Trophoblast cell (in vitro differentiated cells and primary cell): ENCODE data around the gene NEB.

Experiments used
- DNase-seq, 2 donors: peaks; one replicate each; pipeline ENCODE4 v3.0.0-alpha.2; 2016
- H2AFZ ChIP-seq: 2 replicates; pipeline ENCODE4 v1.6.1; 2013; ENCODE audit warnings: low read length, moderate library complexity, mild to moderate bottlenecking; ENCODE audit not compliant: insufficient read depth, poor library complexity
- H2AK5ac ChIP-seq: 2 replicates; pipeline ENCODE4 v1.6.1; 2013; ENCODE audit warnings: mild to moderate bottlenecking, low read length
- H2BK120ac ChIP-seq: 2 replicates; pipeline ENCODE4 v1.6.1; 2013; ENCODE audit warnings: low read length, mild to moderate bottlenecking, moderate library complexity; ENCODE audit not compliant: insufficient read depth, poor library complexity
- H2BK12ac ChIP-seq: 2 replicates; pipeline ENCODE4 v1.6.1; 2013; ENCODE audit warnings: mild to moderate bottlenecking, low read length, moderate library complexity
- H2BK5ac ChIP-seq: 2 replicates; pipeline ENCODE4 v1.6.1; 2013; ENCODE audit warnings: low read length, low read depth, moderate library complexity, mild to moderate bottlenecking; ENCODE audit not compliant: poor library complexity
- H3K14ac ChIP-seq: 2 replicates; pipeline ENCODE4 v1.6.1; 2013; ENCODE audit warnings: mild to moderate bottlenecking, low read length
- H3K18ac ChIP-seq: 2 replicates; pipeline ENCODE4 v1.6.1; 2013; ENCODE audit warnings: mild to moderate bottlenecking, low read length
- H3K23ac ChIP-seq: 2 replicates; pipeline ENCODE4 v1.6.1; 2013; ENCODE audit warnings: low read length
- H3K27ac ChIP-seq: 2 replicates; pipeline ENCODE4 v1.5.1; 2013; ENCODE audit warnings: low read depth, mild to moderate bottlenecking, inconsistent platforms, low read length, moderate library complexity
- H3K27me3 ChIP-seq: 2 replicates; pipeline ENCODE4 v1.6.1; 2013; ENCODE audit warnings: inconsistent platforms, mild to moderate bottlenecking, low read length, moderate library complexity; ENCODE audit not compliant: insufficient read depth
- H3K36me3 ChIP-seq, 2 experiments: 1 replicate in 1 of 2; 2 replicates in 1 of 2; pipeline ENCODE4 v1.6.1; 2013; ENCODE audit warnings: low read length in 2 of 2, mild to moderate bottlenecking in 2 of 2, moderate library complexity in 1 of 2; ENCODE audit not compliant: insufficient read depth in 2 of 2, control insufficient read depth in 1 of 2
- H3K4ac ChIP-seq: 2 replicates; pipeline ENCODE4 v1.6.1; 2013; ENCODE audit warnings: low read depth, mild to moderate bottlenecking, low read length, moderate library complexity
- H3K4me1 ChIP-seq, 2 experiments: 1 replicate in 1 of 2; 2 replicates in 1 of 2; pipeline ENCODE4 v1.6.1; 2013; ENCODE audit warnings: low read length in 2 of 2, mild to moderate bottlenecking in 2 of 2, moderate library complexity in 1 of 2; ENCODE audit not compliant: insufficient read depth in 2 of 2, control insufficient read depth in 1 of 2
- H3K4me2 ChIP-seq: 2 replicates; pipeline ENCODE4 v1.6.1; 2013; ENCODE audit warnings: inconsistent platforms, mild to moderate bottlenecking, low read length, moderate library complexity
- H3K4me3 ChIP-seq: 2 replicates; pipeline ENCODE4 v1.5.1; 2013; ENCODE audit warnings: mild to moderate bottlenecking, low read depth, low read length, inconsistent platforms
- H3K79me1 ChIP-seq: one replicate; pipeline ENCODE4 v1.6.1; 2013; ENCODE audit warnings: low read length
- H3K79me2 ChIP-seq: 2 replicates; pipeline ENCODE4 v1.6.1; 2013; ENCODE audit warnings: low read length, mild to moderate bottlenecking; ENCODE audit not compliant: control insufficient read depth, insufficient read depth, poor library complexity
- H3K9ac ChIP-seq: 2 replicates; pipeline ENCODE4 v1.6.1; 2013; ENCODE audit warnings: mild to moderate bottlenecking, low read length
- H3K9me3 ChIP-seq: 2 replicates; pipeline ENCODE4 v1.6.1; 2013; ENCODE audit warnings: low read depth, mild to moderate bottlenecking, control low read depth, inconsistent platforms, low read length; ENCODE audit not compliant: insufficient read depth
- H4K12ac ChIP-seq: 2 replicates; pipeline ENCODE4 v1.6.1; 2013; ENCODE audit warnings: low read depth, mild to moderate bottlenecking, low read length, moderate library complexity
- H4K8ac ChIP-seq: 2 replicates; pipeline ENCODE4 v1.6.1; 2013; ENCODE audit warnings: low read depth, mild to moderate bottlenecking, low read length, moderate library complexity
- H4K91ac ChIP-seq: one replicate; pipeline ENCODE4 v1.6.1; 2013; ENCODE audit warnings: low read depth, mild to moderate bottlenecking, low read length, moderate library complexity
- WGBS: extraction: QIAGEN DNeasy Blood & Tissue Kit; methylation state at CpG from one replicate; pipeline ENCODE4 v1.1.7; 2013; ENCODE audit warnings: missing lambda C conversion rate; ENCODE audit not compliant: insufficient read length, insufficient coverage; ENCODE audit errors: extremely low coverage; 5-methylcytosine and 5-hydroxymethylcytosine counted together

NEB gene

DNA sequence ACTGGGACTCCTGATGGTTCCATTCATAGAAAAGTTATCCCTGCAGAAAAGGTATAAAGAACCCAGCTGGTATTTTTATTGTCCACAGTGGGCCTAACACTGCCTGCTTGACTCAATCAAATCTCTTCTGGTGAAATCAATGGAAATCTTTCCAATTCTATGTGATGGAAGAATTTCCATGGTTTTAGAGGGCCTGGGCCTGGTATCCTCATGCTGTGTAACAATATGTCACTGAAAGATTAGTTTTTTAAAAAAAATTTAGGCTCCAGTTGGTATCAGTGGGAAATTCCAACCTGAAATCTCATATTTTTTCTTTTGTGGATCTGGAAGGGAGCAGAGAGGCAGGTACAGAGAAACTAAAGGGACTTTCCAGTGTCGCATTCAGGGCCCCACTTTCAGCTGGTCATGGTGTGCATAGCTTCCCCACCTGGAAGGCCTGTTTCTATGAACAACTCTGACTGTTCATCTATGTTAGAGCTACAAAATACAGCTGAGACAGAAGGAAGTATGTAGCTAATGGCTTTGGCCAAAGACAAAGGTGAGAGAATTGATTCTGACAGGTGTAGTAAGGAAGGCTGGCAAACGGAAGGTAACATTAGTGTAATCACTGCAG, 20.9 kb downstream of the NEB start:
- H2AK5ac ChIP-seq: no peak overlapping the region
- H3K4ac ChIP-seq: no peak overlapping the region
- H3K4me2 ChIP-seq: no peak overlapping the region
- WGBS: no CpG with 5 or more reads among the region's 2 CpGs
- no peak overlapping the region for H3K27ac ChIP-seq
- no peak overlapping the region for H4K91ac ChIP-seq
- H3K9ac ChIP-seq: no peak overlapping the region
- no peak for DNase-seq
- H3K23ac ChIP-seq: no peak overlapping the region
- H3K18ac ChIP-seq: no peak overlapping the region
- H3K4me1 ChIP-seq: no peaks in the 10 kb centered on the region
- no peaks in the 10 kb centered on the region for H3K9me3 ChIP-seq
- no peak overlapping the region for H2BK12ac ChIP-seq
- H3K27me3 ChIP-seq: no peaks in the 10 kb centered on the region
- H4K12ac ChIP-seq: no peak overlapping the region
- no peak overlapping the region for H4K8ac ChIP-seq
- H2BK5ac ChIP-seq: no peak overlapping the region
- no peak overlapping the region for H3K14ac ChIP-seq
- H2AFZ ChIP-seq: no peak overlapping the region
- H3K79me1 ChIP-seq: no peaks in the 10 kb centered on the region
- H3K36me3 ChIP-seq: no peaks in the 10 kb centered on the region
- H3K4me3 ChIP-seq: no peak overlapping the region
- no peak overlapping the region for H2BK120ac ChIP-seq
- H3K79me2 ChIP-seq: no peaks in the 10 kb centered on the region

DNA sequence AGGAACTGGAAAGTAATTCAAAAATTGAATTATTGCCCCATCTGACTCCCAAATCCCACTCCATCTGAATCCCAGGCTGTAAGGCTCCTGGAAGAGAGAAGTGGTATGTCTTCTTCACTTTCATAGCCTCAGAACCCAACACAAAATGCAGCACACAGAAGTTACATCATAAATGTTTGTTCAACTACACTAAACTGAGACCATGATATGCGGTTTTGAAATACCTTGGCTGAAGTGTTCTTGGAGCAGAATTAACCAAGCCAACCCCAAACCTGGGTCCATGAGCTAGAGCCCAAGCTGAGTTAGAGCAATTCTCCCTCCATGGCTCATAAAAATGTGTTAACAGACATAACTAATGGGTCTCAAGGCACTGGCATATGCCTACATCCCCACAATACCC, 23.3 kb downstream of the NEB start:
- Histone ChIP-seq H2BK12ac (no peak overlapping the region), H3K36me3 (no peaks in the 10 kb centered on the region), H3K23ac (no peak overlapping the region), H3K27ac (no peak overlapping the region), H2AFZ (no peak overlapping the region), H4K12ac (no peak overlapping the region), H3K14ac (no peak overlapping the region), H4K8ac (no peak overlapping the region), H2AK5ac (no peak overlapping the region), H2BK5ac (no peak overlapping the region), H4K91ac (no peak overlapping the region), H3K9me3 (no peaks in the 10 kb centered on the region), H3K79me1 (no peaks in the 10 kb centered on the region), H3K4me2 (no peak overlapping the region), H3K18ac (no peak overlapping the region), H3K4me1 (no peaks in the 10 kb centered on the region), H3K4me3 (no peak overlapping the region), H3K27me3 (no peaks in the 10 kb centered on the region), H3K4ac (no peak overlapping the region), H3K9ac (no peak overlapping the region), H3K79me2 (no peaks in the 10 kb centered on the region), H2BK120ac (no peak overlapping the region)
- DNase-seq: no peak
- WGBS: no CpG with 5 or more reads among the region's 1 CpG

DNA sequence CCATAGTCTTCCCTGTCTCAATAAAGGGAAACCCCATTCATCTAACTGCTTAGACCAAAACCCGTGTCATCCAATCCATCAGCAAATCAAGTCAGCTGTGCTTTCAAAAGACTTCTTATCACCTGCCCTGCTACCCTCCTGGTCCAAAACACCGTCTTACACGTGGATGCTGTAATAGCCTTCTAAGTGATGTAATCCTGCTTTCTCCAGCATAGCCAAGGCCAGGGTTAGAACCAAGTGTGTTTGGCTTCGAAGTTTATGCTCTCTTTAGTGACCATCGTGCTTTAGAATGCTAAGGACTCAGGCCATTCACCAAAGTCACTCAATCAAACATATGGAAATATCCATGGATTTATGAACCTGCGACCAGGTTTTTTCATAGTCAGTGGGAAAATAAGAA, 25.5 kb downstream of the NEB start:
- no peak overlapping the region for H3K18ac ChIP-seq
- H2BK5ac ChIP-seq: no peak overlapping the region
- no peak overlapping the region for H3K14ac ChIP-seq
- WGBS: no CpG with 5 or more reads among the region's 6 CpGs
- H3K4ac ChIP-seq: no peak overlapping the region
- H3K36me3 ChIP-seq: no peaks in the 10 kb centered on the region
- H2AK5ac ChIP-seq: no peak overlapping the region
- H3K4me3 ChIP-seq: no peak overlapping the region
- no peaks in the 10 kb centered on the region for H3K79me1 ChIP-seq
- DNase-seq: no peak
- H3K27ac ChIP-seq: no peak overlapping the region
- no peak overlapping the region for H3K23ac ChIP-seq
- no peaks in the 10 kb centered on the region for H3K79me2 ChIP-seq
- H2BK120ac ChIP-seq: no peak overlapping the region
- no peaks in the 10 kb centered on the region for H3K9me3 ChIP-seq
- H4K91ac ChIP-seq: no peak overlapping the region
- no peak overlapping the region for H4K8ac ChIP-seq
- H2BK12ac ChIP-seq: no peak overlapping the region
- no peak overlapping the region for H3K9ac ChIP-seq
- no peak overlapping the region for H2AFZ ChIP-seq
- H3K27me3 ChIP-seq: no peaks in the 10 kb centered on the region
- H3K4me1 ChIP-seq: no peaks in the 10 kb centered on the region
- no peak overlapping the region for H4K12ac ChIP-seq
- no peak overlapping the region for H3K4me2 ChIP-seq

DNA sequence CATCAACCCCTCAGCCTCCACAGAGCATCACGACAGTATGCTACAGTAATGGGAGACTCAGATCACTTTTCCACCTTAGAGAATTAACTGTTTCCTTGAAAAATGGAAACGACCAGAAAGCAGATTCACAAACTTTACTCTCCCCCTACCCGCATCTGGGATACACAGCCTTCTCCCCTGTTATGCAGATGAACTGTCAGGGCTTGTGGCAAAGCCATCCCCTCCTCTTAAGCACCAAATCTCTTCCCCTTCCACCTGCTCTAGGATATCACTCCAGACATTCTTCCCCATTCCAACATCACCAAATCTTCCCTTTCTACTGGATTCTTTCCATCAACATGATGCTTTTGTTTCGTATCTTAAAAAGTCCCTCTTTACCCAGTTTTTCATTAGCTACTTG, 26.4 kb downstream of the NEB start:
- H2BK12ac ChIP-seq: no peak overlapping the region
- H3K14ac ChIP-seq: no peak overlapping the region
- H3K79me2 ChIP-seq: no peaks in the 10 kb centered on the region
- no peaks in the 10 kb centered on the region for H3K27me3 ChIP-seq
- H3K4me2 ChIP-seq: no peak overlapping the region
- no peak overlapping the region for H2BK120ac ChIP-seq
- H4K12ac ChIP-seq: no peak overlapping the region
- H3K4me3 ChIP-seq: no peak overlapping the region
- H4K8ac ChIP-seq: no peak overlapping the region
- no peaks in the 10 kb centered on the region for H3K9me3 ChIP-seq
- H3K27ac ChIP-seq: no peak overlapping the region
- H3K36me3 ChIP-seq: no peaks in the 10 kb centered on the region
- no peak overlapping the region for H3K23ac ChIP-seq
- WGBS: no CpG with 5 or more reads among the region's 4 CpGs
- no peak overlapping the region for H3K18ac ChIP-seq
- H3K4me1 ChIP-seq: no peaks in the 10 kb centered on the region
- no peak overlapping the region for H4K91ac ChIP-seq
- H2BK5ac ChIP-seq: no peak overlapping the region
- H2AFZ ChIP-seq: no peak overlapping the region
- H3K9ac ChIP-seq: no peak overlapping the region
- no peak for DNase-seq
- no peaks in the 10 kb centered on the region for H3K79me1 ChIP-seq
- H3K4ac ChIP-seq: no peak overlapping the region
- H2AK5ac ChIP-seq: no peak overlapping the region
